OCI-LY3 (cell line): ENCODE data around the gene AXIN1.

Source experiments
- CTCF ChIP-seq: fragments of 200-600, 300-600 bp; sonication (generic); IDR thresholded peaks from 2 replicates; pipeline ENCODE4 v1.5.1; 2014; ENCODE audit warnings: antibody characterized with exemption, low read length, low read depth
- EZH2phosphoT487 ChIP-seq: fragments of 200-600 bp; shearing (Covaris generic); IDR thresholded peaks from 2 replicates; pipeline ENCODE4 v1.6.1; 2018; ENCODE audit warnings: antibody characterized with exemption, mixed run types, low read depth

DNA sequence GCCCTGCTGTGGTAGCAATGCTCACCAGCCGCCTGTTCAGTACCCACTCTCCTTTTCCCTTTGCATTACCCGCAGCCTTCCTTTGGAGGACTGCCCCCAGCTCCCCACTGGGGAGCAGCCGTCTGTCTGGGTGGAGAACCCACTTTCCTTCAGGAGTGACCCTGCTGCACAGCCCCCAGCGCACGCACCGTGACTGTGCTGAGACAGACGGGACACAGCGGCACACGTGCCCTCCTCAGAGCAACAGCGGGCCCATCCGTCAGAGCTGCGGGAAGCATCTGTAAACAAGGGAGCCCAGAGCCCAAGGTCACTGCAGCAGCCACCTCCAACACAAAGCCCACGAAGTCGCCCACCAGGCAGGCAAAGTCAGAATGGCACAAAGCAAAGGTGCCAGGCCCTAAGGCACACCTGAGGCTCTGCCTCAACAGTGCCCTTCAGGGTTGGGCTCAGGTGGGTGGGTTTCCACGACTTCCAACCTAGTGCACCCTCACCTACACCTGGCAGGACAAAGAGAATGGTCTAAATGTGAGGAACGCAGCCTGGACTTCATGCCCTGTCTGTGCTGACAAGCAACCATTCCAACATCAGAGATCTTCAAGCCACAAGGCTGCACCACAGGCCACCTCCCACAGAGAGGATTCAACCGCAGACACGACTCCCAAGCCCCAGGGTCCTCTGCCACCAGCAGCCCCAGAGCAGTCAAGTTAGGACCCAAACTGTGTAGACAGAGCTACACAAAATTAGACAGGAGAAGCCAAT lies 9.9 kb downstream of the AXIN1 start:
- TF ChIP-seq CTCF (no peak), EZH2phosphoT487 (no peak)
